ENCODE results near the gene TMEM145. TPM values are rescaled to one million over a fixed set of nuclear protein-coding genes. Genes with fewer than 3 reads are reported as not detected.

Gene TMEM145
- total RNA-seq, 1 experiment from 2014 or later, result 1.5 TPM

GRCh38 chr19:42279155-42279901 is 33.8 kb upstream of the TMEM145 start:
- H3K27ac Mint-ChIP-seq (ENCODE audit: unreplicated experiment), result peak overlapping the region; percentile 90
- H3K36me3 Mint-ChIP-seq (ENCODE audit: insufficient read depth, unreplicated experiment), result peaks cover 32% of the 10 kb centered on the region
- no peak overlapping the region for H3K4me3 Mint-ChIP-seq (ENCODE audit: low read depth, unreplicated experiment)
- CTCF ChIA-PET, result interaction anchor here (0.6 to 3.0 kb wide), 5 partner anchors 10 to 37 kb away, joined by 3 to 25 read pairs (median 7); partner anchors contain the start of genes CIC, PAFAH1B3 and PRR19
- no peaks in the 10 kb centered on the region for H3K9me3 Mint-ChIP-seq (ENCODE audit: low read depth, unreplicated experiment)
- H3K27me3 Mint-ChIP-seq (ENCODE audit: unreplicated experiment), result no peaks in the 10 kb centered on the region
- no peak for DNase-seq
- peaks cover 29% of the 10 kb centered on the region for H3K4me1 Mint-ChIP-seq (ENCODE audit: low read depth, unreplicated experiment)
- intact Hi-C loops (cut with micrococcal nuclease; ENCODE audit: unreplicated experiment), result no loop called here
- no peak for TF ChIP-seq CTCF (IDR thresholded peaks at IDR 0.05; ENCODE audit: unreplicated experiment)
- no TSS peak for BruUV-seq (replicated peaks)

GRCh38 chr19:42279902-42280814 is 33.0 kb upstream of the TMEM145 start:
- intact Hi-C loops (cut with micrococcal nuclease; ENCODE audit: unreplicated experiment), result loop anchor here (1.0 to 10.0 kb wide), 2 partner anchors 37 to 155 kb away; no protein-coding TSS in a partner anchor
- TF ChIP-seq CTCF (IDR thresholded peaks at IDR 0.05; ENCODE audit: unreplicated experiment), result peak; percentile 96
- Mint-ChIP-seq H3K4me1 (ENCODE audit: low read depth, unreplicated experiment) (peaks cover 37% of the 10 kb centered on the region), H3K36me3 (ENCODE audit: insufficient read depth, unreplicated experiment) (peaks cover 40% of the 10 kb centered on the region), H3K9me3 (ENCODE audit: low read depth, unreplicated experiment) (no peaks in the 10 kb centered on the region), H3K27ac (ENCODE audit: unreplicated experiment) (peak overlapping the region; percentile 90), H3K4me3 (ENCODE audit: low read depth, unreplicated experiment) (no peak overlapping the region), H3K27me3 (ENCODE audit: unreplicated experiment) (no peaks in the 10 kb centered on the region)
- DNase-seq, result peak; percentile 94
- TSS peak; percentile 54 for BruUV-seq (replicated peaks)
- CTCF ChIA-PET, result interaction anchor here (0.6 to 3.0 kb wide), 7 partner anchors 11 to 289 kb away, joined by 3 to 25 read pairs (median 6); partner anchors contain the start of genes CIC, PAFAH1B3 and PRR19

- CTCF ChIA-PET, result interaction anchor here (3.0 kb wide), 1 partner anchor 37 kb away, joined by 25 read pairs; no protein-coding TSS in a partner anchor
- intact Hi-C loops (cut with micrococcal nuclease; ENCODE audit: unreplicated experiment), result loop anchor here (1.0 to 10.0 kb wide), 2 partner anchors 37 to 156 kb away; no protein-coding TSS in a partner anchor
- H3K36me3 Mint-ChIP-seq (ENCODE audit: insufficient read depth, unreplicated experiment), result peaks cover 46% of the 10 kb centered on the region
- H3K4me1 Mint-ChIP-seq (ENCODE audit: low read depth, unreplicated experiment), result peaks cover 39% of the 10 kb centered on the region
- BruUV-seq (replicated peaks), result no TSS peak
- no peak overlapping the region for H3K27ac Mint-ChIP-seq (ENCODE audit: unreplicated experiment)
- H3K4me3 Mint-ChIP-seq (ENCODE audit: low read depth, unreplicated experiment), result no peak overlapping the region
- H3K9me3 Mint-ChIP-seq (ENCODE audit: low read depth, unreplicated experiment), result no peaks in the 10 kb centered on the region
- TF ChIP-seq CTCF (IDR thresholded peaks at IDR 0.05; ENCODE audit: unreplicated experiment), result no peak
- no peaks in the 10 kb centered on the region for H3K27me3 Mint-ChIP-seq (ENCODE audit: unreplicated experiment)
- no peak for DNase-seq
Measured at GRCh38 chr19:42280815-42281145, 32.3 kb upstream of the TMEM145 start.

DNA sequence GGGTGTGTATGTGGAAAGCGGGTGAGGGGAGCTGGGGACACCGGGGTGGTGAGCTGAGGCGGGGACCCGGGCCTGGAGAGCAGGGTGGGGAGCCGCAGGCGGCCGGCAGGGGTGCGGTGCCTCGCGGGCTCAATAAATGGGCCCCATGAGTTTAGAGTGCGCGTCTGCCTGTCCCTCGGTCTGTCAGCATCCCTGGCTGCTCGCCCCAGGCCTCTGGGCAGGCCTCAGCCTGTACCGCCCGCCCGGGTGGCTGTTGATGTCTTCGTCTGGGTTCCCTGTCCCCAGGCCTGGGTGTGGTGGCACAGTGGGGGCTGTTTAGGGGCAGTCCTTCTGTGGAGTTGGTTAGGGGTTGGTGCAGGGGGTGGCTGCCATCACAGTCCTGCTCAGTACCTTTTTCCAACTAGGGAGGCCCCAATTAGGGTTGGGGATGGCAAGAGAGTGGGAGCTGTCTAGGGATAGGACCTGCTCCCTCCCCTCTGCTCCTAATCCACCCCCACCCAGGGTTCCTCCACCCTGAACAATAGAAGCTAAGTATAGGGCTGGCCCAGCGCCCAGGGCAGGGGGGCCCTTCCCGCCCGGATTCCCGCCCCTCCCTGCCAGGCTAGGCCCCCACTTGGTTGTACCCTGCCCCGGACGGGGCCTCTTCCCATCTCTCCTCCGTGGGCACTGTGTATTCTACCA is 31.8 kb upstream of the TMEM145 start:
- Mint-ChIP-seq H3K36me3 (ENCODE audit: insufficient read depth, unreplicated experiment) (peaks cover 51% of the 10 kb centered on the region), H3K4me3 (ENCODE audit: low read depth, unreplicated experiment) (no peak overlapping the region), H3K4me1 (ENCODE audit: low read depth, unreplicated experiment) (peaks cover 34% of the 10 kb centered on the region), H3K9me3 (ENCODE audit: low read depth, unreplicated experiment) (no peaks in the 10 kb centered on the region), H3K27ac (ENCODE audit: unreplicated experiment) (peak overlapping the region; percentile 53), H3K27me3 (ENCODE audit: unreplicated experiment) (no peaks in the 10 kb centered on the region)
- intact Hi-C loops (cut with micrococcal nuclease; ENCODE audit: unreplicated experiment), result loop anchor here (10.0 kb wide), 1 partner anchor 156 kb away; no protein-coding TSS in a partner anchor
- no peak for TF ChIP-seq CTCF (IDR thresholded peaks at IDR 0.05; ENCODE audit: unreplicated experiment)
- peak; percentile 41 for DNase-seq
- BruUV-seq (replicated peaks), result no TSS peak
- CTCF ChIA-PET, result interaction anchor here (3.0 kb wide), 1 partner anchor 37 kb away, joined by 25 read pairs; no protein-coding TSS in a partner anchor

Data from Calu3 (cell line).